ENCODE results near the gene ATP6V0B.

DNA sequence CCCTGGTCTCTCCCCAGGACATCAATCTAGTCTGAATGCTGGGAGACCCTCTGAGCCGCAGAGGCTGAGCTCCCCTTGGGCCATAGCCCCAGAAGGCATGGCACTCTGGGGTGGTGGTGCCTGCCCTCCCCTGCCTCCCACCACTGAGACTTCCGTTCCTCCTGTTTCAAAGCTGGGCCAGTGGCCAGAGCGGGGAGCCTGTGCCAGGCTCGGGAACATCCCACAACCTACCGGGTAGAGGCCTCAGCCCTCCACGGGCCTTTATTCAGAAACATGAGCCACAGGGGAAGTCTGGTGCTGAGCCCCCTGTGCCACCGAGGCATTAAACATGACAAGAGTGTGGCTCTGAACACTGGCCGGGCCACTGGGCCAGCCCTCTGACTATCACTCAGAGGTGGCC is 24.7 kb downstream of the ATP6V0B start:
- TF ChIP-seq, protein P1, sequence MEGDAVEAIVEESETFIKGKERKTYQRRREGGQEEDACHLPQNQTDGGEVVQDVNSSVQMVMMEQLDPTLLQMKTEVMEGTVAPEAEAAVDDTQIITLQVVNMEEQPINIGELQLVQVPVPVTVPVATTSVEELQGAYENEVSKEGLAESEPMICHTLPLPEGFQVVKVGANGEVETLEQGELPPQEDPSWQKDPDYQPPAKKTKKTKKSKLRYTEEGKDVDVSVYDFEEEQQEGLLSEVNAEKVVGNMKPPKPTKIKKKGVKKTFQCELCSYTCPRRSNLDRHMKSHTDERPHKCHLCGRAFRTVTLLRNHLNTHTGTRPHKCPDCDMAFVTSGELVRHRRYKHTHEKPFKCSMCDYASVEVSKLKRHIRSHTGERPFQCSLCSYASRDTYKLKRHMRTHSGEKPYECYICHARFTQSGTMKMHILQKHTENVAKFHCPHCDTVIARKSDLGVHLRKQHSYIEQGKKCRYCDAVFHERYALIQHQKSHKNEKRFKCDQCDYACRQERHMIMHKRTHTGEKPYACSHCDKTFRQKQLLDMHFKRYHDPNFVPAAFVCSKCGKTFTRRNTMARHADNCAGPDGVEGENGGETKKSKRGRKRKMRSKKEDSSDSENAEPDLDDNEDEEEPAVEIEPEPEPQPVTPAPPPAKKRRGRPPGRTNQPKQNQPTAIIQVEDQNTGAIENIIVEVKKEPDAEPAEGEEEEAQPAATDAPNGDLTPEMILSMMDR (IDR thresholded peaks at IDR 0.05): no peak
- TF ChIP-seq POLR2A (IDR thresholded peaks at IDR 0.05; ENCODE audit: low read depth) (no peak), POLR2AphosphoS5 (IDR thresholded peaks at IDR 0.05) (no peak)

All from esophagus muscularis mucosa (tissue), 3 donors.